ENCODE data around the gene PRTN3.
"Not testable (repeated sequence)": the region's sequence is repeated elsewhere in the genome, so short reads cannot be mapped to it uniquely, and the experiment has no call there.

The PRTN3 gene

GRCh38 chr19:848386-848921 lies 7.7 kb downstream of the PRTN3 start:
- DNase-seq (ENCODE audit: low read depth): no peak

- DNase-seq (ENCODE audit: low read depth): not testable (repeated sequence)
Observed at GRCh38 chr19:849195-849594, 8.4 kb downstream of the PRTN3 start.

- DNase-seq (ENCODE audit: low read depth): peak; percentile 99
Observed at GRCh38 chr19:850221-850978, 9.6 kb downstream of the PRTN3 start.

DNA sequence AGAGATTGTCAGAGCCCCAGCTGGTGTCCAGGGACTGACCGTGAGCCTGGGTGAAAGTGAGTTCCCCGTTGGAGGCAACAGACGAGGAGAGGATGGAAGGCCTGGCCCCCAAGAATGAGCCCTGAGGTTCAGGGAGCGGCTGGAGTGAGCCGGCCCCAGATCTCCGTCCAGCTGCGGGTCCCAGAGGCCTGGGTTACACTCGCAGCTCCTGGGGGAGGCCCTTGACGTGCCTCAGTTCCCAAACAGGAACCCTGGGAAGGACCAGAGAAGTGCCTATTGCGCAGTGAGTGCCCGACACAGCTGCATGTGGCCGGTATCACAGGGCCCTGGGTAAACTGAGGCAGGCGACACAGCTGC lies 10.2 kb downstream of the PRTN3 start:
- no peak for DNase-seq (ENCODE audit: low read depth)

- no peak for DNase-seq (ENCODE audit: low read depth)
Observed at GRCh38 chr19:852136-853013, 11.6 kb downstream of the PRTN3 start, which contains the start of gene ELANE. Gene ELANE, plus strand, starts transcription at chr19:852303. Its CDS starts 26 bp downstream, at chr19:852329.

DNA sequence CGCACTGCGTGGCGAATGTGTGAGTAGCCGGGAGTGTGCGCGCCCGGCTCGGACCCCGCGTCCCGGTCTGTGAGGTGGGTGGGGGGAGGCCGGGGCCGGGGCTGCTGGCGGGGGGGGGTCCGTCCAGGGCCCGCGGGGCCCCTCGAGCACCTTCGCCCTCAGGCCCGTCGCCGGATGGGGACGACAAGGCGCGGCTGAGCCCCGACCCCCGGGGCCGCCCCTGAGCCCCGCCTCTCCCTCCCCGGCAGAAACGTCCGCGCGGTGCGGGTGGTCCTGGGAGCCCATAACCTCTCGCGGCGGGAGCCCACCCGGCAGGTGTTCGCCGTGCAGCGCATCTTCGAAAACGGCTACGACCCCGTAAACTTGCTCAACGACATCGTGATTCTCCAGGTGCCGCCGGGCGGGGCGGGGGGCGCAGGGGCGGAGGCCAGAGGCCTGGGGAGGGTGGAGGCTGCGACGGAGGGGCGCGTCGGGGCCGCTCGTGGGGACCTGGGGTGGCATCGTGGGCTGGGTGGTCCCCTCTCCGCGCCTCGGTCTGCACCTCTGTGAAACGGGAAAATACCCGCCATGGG lies 12.3 kb downstream of the PRTN3 start:
- no peak for DNase-seq (ENCODE audit: low read depth)

GRCh38 chr19:853614-854220 lies 12.9 kb downstream of the PRTN3 start:
- not testable (repeated sequence) for DNase-seq (ENCODE audit: low read depth)

DNA sequence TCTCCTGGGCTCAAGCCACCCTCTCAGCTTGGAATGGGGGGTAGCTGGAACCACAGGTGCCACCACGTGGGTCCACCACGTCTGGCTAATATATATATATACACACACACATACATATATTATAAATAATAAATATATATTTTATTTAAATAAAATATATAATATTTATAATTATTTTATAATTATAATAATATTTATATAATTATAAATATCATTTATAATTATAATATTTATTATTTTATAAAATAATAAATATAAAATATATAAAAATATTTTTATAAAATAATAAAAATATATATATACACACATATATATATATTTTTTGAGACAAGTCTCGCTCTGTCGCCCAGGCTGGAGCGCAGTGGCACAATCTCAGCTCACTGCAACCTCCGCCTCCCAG lies 13.8 kb downstream of the PRTN3 start:
- no peak for DNase-seq (ENCODE audit: low read depth)

DNA sequence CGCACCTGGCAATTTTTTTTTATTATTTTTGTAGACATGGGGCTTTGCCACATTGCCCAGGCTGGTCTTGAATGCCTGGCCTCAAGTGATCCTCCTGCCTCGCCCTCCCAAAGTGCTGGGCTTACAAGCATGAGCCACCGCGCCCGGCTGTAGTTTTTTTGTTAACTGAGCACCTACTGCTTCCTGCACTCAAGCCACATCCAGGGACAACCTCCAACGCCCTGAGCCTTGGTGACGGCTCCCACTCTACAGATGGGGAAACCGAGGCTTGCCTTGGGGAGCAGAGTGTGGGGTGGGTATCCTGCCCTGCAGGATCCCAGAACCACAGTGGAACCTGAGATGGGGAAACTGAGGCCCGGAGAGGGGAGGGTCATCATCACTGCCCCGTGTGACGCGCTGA lies 14.3 kb downstream of the PRTN3 start:
- no peak for DNase-seq (ENCODE audit: low read depth)

DNA sequence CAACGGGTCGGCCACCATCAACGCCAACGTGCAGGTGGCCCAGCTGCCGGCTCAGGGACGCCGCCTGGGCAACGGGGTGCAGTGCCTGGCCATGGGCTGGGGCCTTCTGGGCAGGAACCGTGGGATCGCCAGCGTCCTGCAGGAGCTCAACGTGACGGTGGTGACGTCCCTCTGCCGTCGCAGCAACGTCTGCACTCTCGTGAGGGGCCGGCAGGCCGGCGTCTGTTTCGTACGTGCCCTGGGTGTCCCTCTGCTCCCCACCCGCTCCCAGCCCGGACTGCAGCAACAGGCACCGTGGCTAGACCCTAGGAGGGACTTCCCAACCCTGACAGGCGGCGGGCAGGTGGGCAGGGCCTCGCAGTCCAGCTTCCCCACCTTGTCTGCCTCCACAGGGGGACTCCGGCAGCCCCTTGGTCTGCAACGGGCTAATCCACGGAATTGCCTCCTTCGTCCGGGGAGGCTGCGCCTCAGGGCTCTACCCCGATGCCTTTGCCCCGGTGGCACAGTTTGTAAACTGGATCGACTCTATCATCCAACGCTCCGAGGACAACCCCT lies 14.8 kb downstream of the PRTN3 start:
- no peak for DNase-seq (ENCODE audit: low read depth)

DNA sequence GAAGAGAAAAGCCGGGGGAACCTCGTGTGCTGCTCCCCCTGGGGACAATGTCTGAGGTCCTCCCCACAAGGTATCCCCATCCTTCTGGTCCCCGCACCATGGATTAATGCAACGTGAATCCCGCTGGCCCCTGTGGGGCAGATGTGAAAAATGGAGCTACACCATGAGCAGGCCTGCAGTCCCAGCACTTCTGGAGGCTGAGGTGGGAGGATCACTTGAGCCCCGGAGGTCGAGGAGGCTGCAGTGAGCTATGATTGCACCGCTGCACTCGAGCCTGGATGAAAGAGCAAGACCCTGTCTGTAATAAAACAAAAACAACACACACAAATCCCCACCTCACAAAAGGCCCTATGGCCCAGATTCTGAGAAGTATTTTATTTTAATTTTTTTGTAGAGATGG lies 17.5 kb downstream of the PRTN3 start:
- no peak for DNase-seq (ENCODE audit: low read depth)

GRCh38 chr19:858868-859843 lies 18.4 kb downstream of the PRTN3 start, which contains the start of gene CFD:
Gene CFD, plus strand, starts transcription at chr19:859664. Its CDS starts 26 bp downstream, at chr19:859690.
- DNase-seq (ENCODE audit: low read depth): peak; percentile 84

GRCh38 chr19:861141-861755 lies 20.4 kb downstream of the PRTN3 start:
- DNase-seq (ENCODE audit: low read depth): no peak

DNA sequence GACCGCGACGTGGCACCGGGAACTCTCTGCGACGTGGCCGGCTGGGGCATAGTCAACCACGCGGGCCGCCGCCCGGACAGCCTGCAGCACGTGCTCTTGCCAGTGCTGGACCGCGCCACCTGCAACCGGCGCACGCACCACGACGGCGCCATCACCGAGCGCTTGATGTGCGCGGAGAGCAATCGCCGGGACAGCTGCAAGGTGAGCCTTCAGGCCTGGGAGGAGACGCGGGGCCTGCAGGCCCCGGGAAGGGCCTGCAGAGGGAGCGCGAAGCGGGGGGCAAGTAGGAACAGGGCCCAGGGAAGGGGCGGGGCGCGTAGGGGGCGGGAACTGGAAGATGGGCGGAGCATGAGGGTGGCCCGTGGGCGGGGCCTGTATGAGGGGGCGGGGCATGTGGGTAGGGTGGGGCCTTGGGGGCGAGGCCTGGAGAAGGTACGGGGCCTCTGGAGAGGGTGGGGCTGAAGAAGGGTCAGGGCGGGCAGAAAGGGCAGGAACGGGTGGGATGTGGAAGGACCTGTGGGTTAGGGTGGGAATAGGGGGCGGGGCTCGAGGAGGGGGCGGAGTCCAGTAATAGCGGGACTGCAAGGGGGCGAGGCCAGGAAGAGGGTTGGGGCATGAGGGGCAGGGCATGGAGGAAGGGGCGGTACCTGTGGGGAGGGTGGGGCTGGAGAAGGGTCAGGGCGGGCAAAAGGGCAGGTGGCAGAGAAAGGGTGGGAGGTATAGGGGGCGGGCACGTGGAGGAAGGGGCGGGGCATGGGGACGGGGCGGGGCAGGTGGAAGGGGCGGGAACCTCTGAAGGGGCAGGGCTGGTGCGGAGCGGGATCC lies 21.2 kb downstream of the PRTN3 start:
- DNase-seq (ENCODE audit: low read depth): no peak

DNA sequence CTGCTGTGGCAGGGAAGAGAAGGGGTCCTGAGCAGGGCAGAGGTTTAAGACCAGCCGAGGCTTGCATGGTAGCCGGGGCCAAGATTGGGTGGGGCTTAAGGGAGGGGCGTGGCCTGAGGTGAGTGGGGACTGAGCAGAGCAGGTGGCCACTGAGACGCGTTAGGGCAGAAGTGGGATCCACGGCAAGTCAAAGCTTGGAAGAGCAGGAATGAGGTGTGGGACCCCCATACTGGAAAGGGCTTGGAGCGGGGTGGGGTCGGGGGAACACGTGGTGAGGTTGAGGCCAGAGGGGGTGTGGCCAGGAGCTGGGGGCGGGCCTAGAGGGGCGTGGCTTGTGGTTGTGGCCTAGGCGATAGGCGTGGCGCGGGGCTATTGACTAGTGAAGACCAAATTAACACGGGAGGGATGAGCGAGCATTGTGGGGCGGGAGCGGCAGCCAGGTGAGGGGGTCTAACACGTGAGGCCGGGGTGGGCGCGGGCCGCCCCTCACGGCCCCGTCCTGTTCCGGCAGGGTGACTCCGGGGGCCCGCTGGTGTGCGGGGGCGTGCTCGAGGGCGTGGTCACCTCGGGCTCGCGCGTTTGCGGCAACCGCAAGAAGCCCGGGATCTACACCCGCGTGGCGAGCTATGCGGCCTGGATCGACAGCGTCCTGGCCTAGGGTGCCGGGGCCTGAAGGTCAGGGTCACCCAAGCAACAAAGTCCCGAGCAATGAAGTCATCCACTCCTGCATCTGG lies 21.9 kb downstream of the PRTN3 start:
- DNase-seq (ENCODE audit: low read depth): no peak

DNA sequence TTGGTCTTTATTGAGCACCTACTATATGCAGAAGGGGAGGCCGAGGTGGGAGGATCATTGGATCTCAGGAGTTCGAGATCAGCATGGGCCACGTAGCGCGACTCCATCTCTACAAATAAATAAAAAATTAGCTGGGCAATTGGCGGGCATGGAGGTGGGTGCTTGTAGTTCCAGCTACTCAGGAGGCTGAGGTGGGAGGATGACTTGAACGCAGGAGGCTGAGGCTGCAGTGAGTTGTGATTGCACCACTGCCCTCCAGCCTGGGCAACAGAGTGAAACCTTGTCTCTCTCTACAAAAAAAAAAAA lies 22.5 kb downstream of the PRTN3 start:
- no peak for DNase-seq (ENCODE audit: low read depth)

DNA sequence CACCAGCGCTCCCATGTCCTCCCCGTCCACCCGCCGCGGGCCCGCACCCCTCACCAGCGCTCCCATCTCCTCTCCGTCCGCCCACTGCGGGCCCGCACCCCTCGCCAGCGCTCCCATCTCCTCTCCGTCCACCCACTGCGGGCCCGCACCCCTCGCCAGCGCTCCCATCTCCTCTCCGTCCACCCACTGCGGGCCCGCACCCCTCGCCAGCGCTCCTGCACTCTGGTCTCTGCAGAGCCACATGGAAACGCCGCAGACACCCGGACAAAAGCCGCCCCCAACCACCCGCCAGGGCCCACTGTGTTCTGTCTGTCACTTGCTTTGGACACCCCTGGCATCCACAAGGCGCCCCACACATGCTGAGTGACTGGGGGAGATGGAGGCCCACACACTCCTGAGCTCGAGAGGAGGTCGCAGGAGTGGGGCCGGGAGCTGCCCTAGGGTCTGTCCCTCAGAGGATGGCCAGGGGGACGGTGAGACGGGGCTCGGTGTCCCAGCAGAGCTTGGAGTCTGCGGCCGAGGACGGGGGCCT lies 26.0 kb downstream of the PRTN3 start:
- peak; percentile 32 for DNase-seq (ENCODE audit: low read depth)

DNA sequence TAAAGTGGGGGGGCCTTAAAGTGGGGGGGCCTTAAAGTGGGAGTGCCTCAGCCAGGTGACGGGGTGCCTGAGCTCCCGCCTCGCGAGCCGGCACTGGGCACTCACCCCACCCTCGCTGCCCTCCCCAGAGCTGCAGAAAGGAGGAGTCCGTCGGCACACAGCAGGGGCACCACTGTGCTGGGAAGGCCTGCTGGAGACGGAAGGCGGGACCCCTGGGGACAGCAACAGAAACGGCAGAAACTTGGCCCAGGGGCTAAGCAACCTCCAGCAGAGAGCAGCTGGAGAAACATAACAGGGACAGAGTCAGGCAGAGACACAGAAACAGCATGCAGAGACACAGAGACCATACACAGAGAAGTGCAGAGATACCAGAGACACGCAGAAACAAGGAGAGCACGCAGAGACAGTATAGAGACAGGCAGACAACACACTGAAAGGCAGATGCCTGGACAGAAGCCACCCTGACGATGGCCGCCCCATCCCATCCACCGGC lies 26.5 kb downstream of the PRTN3 start:
- peak; percentile 55 for DNase-seq (ENCODE audit: low read depth)

All from fibroblast of gingiva (primary cell).